Measurements from ENCODE around the gene ABCC3.

Gene ABCC3

DNA sequence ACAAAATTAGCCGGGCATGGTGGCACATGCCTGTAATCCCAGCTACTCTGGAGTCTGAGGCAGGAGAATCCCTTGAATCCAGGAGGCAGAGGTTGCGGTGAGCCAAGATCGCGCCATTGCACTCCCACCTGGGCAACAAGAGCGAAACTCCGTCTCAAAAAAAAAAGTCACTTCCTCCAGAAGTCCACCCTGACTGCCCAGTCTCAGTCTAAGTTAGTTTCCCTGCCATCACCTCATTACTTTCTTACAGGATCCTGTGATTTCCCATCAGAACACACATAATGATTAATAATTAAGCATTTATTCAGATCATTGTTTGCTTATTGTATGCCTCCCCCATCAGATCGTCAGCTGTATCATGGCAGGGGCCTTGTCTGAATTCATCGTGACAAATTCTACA lies 31.6 kb downstream of the ABCC3 start:
- no peak overlapping the region for H3K4me2 ChIP-seq (ENCODE audit: low read length, poor library complexity, severe bottlenecking)
- H2BK12ac ChIP-seq (ENCODE audit: low read length in 2 of 2): no peak overlapping the region
- peaks cover 35% of the 10 kb centered on the region for H3K4me1 ChIP-seq (ENCODE audit: control insufficient read depth, insufficient read depth, low read depth, low read length)
- no peak overlapping the region for H3K4ac ChIP-seq (ENCODE audit: low read depth in 1 of 2, low read length in 2 of 2)
- H2AFZ ChIP-seq (ENCODE audit: low read depth, low read length): no peak overlapping the region
- H3K18ac ChIP-seq (ENCODE audit: low read depth in 1 of 2, low read length in 2 of 2): no peak overlapping the region
- no peak overlapping the region for H3K14ac ChIP-seq (ENCODE audit: low read length in 2 of 2)
- H2BK120ac ChIP-seq (ENCODE audit: low read depth, low read length): no peak overlapping the region
- no peak overlapping the region for H3K9ac ChIP-seq (ENCODE audit: low read length)
- no peak overlapping the region for H3K4me3 ChIP-seq (ENCODE audit: insufficient read depth in 1 of 2, low read depth in 1 of 2, low read length in 2 of 2)
- H3K9me3 ChIP-seq (ENCODE audit: control insufficient read depth, low read length): no peaks in the 10 kb centered on the region
- H3K27me3 ChIP-seq (ENCODE audit: control insufficient read depth in 1 of 2, insufficient read depth in 1 of 2, low read length in 2 of 2): no peaks in the 10 kb centered on the region
- H3K36me3 ChIP-seq (ENCODE audit: control insufficient read depth in 1 of 2, insufficient read depth in 2 of 2, low read depth in 1 of 2, low read length in 2 of 2): peaks cover 0 to 4% of the 10 kb centered on the region in 2 experiments
- H3K27ac ChIP-seq (ENCODE audit: low read length, poor library complexity, severe bottlenecking): no peak overlapping the region
- no peak for DNase-seq
- no peak overlapping the region for H4K8ac ChIP-seq (ENCODE audit: low read length)
- no peaks in the 10 kb centered on the region for H3K79me1 ChIP-seq (replicated peaks; ENCODE audit: low read length, poor library complexity, severe bottlenecking)
- no peak overlapping the region for H2AK5ac ChIP-seq (ENCODE audit: low read length, severe bottlenecking)
- no peak overlapping the region for H3K23ac ChIP-seq (ENCODE audit: low read length in 2 of 2)
- H2BK15ac ChIP-seq (ENCODE audit: low read depth, poor library complexity, severe bottlenecking): no peak overlapping the region
- no peak overlapping the region for H2BK5ac ChIP-seq (ENCODE audit: low read depth, low read length, poor library complexity, severe bottlenecking)
- WGBS: 98% methylated on average over 8 of the region's 8 CpGs
- H4K91ac ChIP-seq (ENCODE audit: low read length): no peak overlapping the region

DNA sequence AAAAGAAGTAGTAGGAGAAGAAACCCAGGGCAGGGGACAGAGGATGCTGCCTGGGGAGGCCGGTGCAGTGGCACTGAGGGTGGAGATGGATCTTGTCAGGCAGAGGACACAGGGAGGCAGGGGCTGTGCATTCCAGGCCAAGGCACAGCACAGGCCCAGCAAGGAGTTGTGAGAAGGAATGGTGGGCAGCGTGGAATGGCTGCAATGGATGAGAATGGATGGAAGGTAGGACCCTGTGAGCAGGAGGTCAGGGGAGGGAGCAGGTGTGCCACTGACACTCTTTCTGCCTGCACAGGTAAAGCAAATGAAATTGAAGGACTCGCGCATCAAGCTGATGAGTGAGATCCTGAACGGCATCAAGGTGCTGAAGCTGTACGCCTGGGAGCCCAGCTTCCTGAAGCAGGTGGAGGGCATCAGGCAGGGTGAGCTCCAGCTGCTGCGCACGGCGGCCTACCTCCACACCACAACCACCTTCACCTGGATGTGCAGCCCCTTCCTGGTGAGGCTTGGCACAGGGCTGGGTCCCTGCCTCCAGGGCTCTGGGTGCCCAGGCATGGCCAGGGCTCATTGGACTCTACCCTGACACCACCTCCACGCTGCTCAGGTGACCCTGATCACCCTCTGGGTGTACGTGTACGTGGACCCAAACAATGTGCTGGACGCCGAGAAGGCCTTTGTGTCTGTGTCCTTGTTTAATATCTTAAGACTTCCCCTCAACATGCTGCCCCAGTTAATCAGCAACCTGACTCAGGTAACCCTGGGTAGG lies 32.8 kb downstream of the ABCC3 start:
- Histone ChIP-seq H2BK15ac (ENCODE audit: low read depth, poor library complexity, severe bottlenecking) (no peak overlapping the region), H3K36me3 (ENCODE audit: control insufficient read depth in 1 of 2, insufficient read depth in 2 of 2, low read depth in 1 of 2, low read length in 2 of 2) (peaks cover 0 to 4% of the 10 kb centered on the region in 2 experiments), H3K14ac (ENCODE audit: low read length in 2 of 2) (no peak overlapping the region), H3K27ac (ENCODE audit: low read length, poor library complexity, severe bottlenecking) (no peak overlapping the region), H3K4ac (ENCODE audit: low read depth in 1 of 2, low read length in 2 of 2) (peak overlapping the region; percentile 2 to 82), H4K8ac (ENCODE audit: low read length) (peak overlapping the region; percentile 90), H3K9me3 (ENCODE audit: control insufficient read depth, low read length) (no peaks in the 10 kb centered on the region), H3K4me3 (ENCODE audit: insufficient read depth in 1 of 2, low read depth in 1 of 2, low read length in 2 of 2) (no peak overlapping the region), H3K79me1 (replicated peaks; ENCODE audit: low read length, poor library complexity, severe bottlenecking) (no peaks in the 10 kb centered on the region), H3K27me3 (ENCODE audit: control insufficient read depth in 1 of 2, insufficient read depth in 1 of 2, low read length in 2 of 2) (no peaks in the 10 kb centered on the region), H3K23ac (ENCODE audit: low read length in 2 of 2) (no peak overlapping the region), H2BK120ac (ENCODE audit: low read depth, low read length) (no peak overlapping the region), H3K4me1 (ENCODE audit: control insufficient read depth, insufficient read depth, low read depth, low read length) (peaks cover 27% of the 10 kb centered on the region), H3K4me2 (ENCODE audit: low read length, poor library complexity, severe bottlenecking) (no peak overlapping the region), H2BK5ac (ENCODE audit: low read depth, low read length, poor library complexity, severe bottlenecking) (no peak overlapping the region), H4K91ac (ENCODE audit: low read length) (peak overlapping the region; percentile 90), H3K18ac (ENCODE audit: low read depth in 1 of 2, low read length in 2 of 2) (peak overlapping the region; percentile 40 to 73), H2BK12ac (ENCODE audit: low read length in 2 of 2) (peak overlapping the region; percentile 29 to 68), H2AFZ (ENCODE audit: low read depth, low read length) (no peak overlapping the region), H2AK5ac (ENCODE audit: low read length, severe bottlenecking) (peak overlapping the region; percentile 85), H3K9ac (ENCODE audit: low read length) (no peak overlapping the region)
- no peak for DNase-seq
- WGBS: 99% methylated on average over 14 of the region's 14 CpGs

DNA sequence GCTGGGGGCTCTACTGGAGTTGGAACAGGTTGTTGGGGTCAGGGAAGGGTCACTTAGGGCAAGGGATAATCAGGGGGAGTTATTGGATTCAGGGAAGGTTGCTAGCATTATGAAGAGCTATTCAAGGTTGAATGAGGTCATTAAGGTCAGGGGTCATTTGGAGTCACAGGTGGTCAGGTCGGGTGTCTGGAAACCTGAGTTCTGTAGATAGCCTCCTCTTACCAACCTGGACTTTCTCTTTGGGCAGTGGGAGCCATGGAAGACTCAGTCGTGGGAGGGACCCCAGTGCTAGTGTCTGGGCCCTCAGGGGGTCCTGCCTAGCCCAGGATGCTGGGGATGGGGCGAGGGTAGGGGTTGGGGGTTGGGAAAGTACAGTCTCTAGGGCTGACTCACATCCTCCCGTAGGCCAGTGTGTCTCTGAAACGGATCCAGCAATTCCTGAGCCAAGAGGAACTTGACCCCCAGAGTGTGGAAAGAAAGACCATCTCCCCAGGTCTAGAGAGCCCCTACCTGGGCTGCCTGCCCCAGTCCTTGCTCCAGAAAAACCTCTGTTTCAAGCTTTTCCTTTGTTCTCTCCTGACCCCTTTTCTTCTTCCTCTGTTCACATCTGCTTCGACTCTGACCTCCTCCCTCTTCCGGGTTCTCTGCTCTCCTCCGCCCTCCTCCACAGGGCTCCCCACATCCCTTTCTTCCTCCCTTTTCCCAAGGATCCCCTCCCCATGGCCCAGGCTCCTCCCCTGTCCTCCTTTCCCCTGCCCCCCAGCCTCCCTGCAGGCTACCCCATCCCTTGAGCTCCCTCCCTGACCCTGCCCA lies 33.5 kb downstream of the ABCC3 start:
- Histone ChIP-seq H3K4me3 (ENCODE audit: insufficient read depth in 1 of 2, low read depth in 1 of 2, low read length in 2 of 2) (no peak overlapping the region), H3K4ac (ENCODE audit: low read depth in 1 of 2, low read length in 2 of 2) (peak overlapping the region; percentile 64 to 82), H2BK12ac (ENCODE audit: low read length in 2 of 2) (peak overlapping the region; percentile 97 to 98), H3K79me1 (replicated peaks; ENCODE audit: low read length, poor library complexity, severe bottlenecking) (no peaks in the 10 kb centered on the region), H3K18ac (ENCODE audit: low read depth in 1 of 2, low read length in 2 of 2) (peak overlapping the region; percentile 40 to 91), H3K4me2 (ENCODE audit: low read length, poor library complexity, severe bottlenecking) (no peak overlapping the region), H3K9me3 (ENCODE audit: control insufficient read depth, low read length) (no peaks in the 10 kb centered on the region), H3K23ac (ENCODE audit: low read length in 2 of 2) (no peak overlapping the region), H3K14ac (ENCODE audit: low read length in 2 of 2) (peak overlapping the region in 1 of 2 experiments; percentile 95), H2BK15ac (ENCODE audit: low read depth, poor library complexity, severe bottlenecking) (peak overlapping the region; percentile 82), H3K27ac (ENCODE audit: low read length, poor library complexity, severe bottlenecking) (no peak overlapping the region), H3K36me3 (ENCODE audit: control insufficient read depth in 1 of 2, insufficient read depth in 2 of 2, low read depth in 1 of 2, low read length in 2 of 2) (peaks cover 0 to 4% of the 10 kb centered on the region in 2 experiments), H3K9ac (ENCODE audit: low read length) (peak overlapping the region; percentile 48), H4K8ac (ENCODE audit: low read length) (peak overlapping the region; percentile 94), H3K27me3 (ENCODE audit: control insufficient read depth in 1 of 2, insufficient read depth in 1 of 2, low read length in 2 of 2) (no peaks in the 10 kb centered on the region), H2AK5ac (ENCODE audit: low read length, severe bottlenecking) (peak overlapping the region; percentile 90), H3K4me1 (ENCODE audit: control insufficient read depth, insufficient read depth, low read depth, low read length) (peaks cover 27% of the 10 kb centered on the region), H2BK5ac (ENCODE audit: low read depth, low read length, poor library complexity, severe bottlenecking) (no peak overlapping the region), H4K91ac (ENCODE audit: low read length) (peak overlapping the region; percentile 74), H2AFZ (ENCODE audit: low read depth, low read length) (peak overlapping the region; percentile 72), H2BK120ac (ENCODE audit: low read depth, low read length) (peak overlapping the region; percentile 56)
- 38% methylated on average over 8 of the region's 8 CpGs for WGBS
- no peak for DNase-seq
